ENCODE data around the gene OSBP. TPM values are rescaled to one million over a fixed set of nuclear protein-coding genes. Genes with fewer than 3 reads are reported as not detected.

OSBP gene
- total and polyA plus RNA-seq, 2 donors (not counting 3 experiments of a cell fraction or from before 2014, with no cell fraction given), result 14.2 to 37.5 TPM

DNA sequence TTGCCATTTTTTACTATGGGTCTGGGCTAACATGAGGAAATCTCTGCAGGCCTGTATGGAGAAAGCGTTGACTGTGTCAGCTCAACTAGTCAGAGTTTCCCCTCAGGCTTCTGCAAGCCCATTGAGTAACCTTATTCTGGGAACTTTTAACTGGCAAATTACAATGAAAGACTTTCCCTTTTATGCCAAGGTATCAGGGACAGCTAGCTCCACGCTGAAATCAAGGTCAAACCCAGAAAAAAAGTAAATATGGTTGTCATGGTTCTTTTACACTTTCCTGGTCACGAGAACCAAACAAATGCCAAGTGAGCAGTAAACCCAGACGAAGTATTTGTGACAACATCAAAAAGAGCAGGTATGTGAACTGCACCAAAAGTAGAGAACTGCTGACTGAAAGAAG lies 13.8 kb downstream of the OSBP start:
- no peaks in the 10 kb centered on the region for H4K20me1 ChIP-seq (replicated peaks; ENCODE audit: control insufficient read depth, extremely low read depth, insufficient read depth, low read length)
- TF ChIP-seq GATA2 (IDR thresholded peaks at IDR 0.05; ENCODE audit: insufficient read depth, insufficient read length, low read depth, low read length), result no peak
- no peak for TF ChIP-seq EZH2 (IDR thresholded peaks at IDR 0.05; ENCODE audit: borderline replicate concordance, low read depth, low read length, severe bottlenecking)
- TF ChIP-seq POLR2A (IDR thresholded peaks at IDR 0.05; ENCODE audit: low read depth, low read length), result no peak
- no peak for TF ChIP-seq JUN (IDR thresholded peaks at IDR 0.05; ENCODE audit: borderline replicate concordance, insufficient read depth, insufficient read length, low read depth)
- no peak for TF ChIP-seq FOS (IDR thresholded peaks at IDR 0.05; ENCODE audit: borderline replicate concordance, insufficient read depth, low read length)
- TF ChIP-seq POLR2AphosphoS5 (IDR thresholded peaks at IDR 0.05; ENCODE audit: insufficient read depth, low read depth, low read length), result no peak
- TF ChIP-seq, protein P1, sequence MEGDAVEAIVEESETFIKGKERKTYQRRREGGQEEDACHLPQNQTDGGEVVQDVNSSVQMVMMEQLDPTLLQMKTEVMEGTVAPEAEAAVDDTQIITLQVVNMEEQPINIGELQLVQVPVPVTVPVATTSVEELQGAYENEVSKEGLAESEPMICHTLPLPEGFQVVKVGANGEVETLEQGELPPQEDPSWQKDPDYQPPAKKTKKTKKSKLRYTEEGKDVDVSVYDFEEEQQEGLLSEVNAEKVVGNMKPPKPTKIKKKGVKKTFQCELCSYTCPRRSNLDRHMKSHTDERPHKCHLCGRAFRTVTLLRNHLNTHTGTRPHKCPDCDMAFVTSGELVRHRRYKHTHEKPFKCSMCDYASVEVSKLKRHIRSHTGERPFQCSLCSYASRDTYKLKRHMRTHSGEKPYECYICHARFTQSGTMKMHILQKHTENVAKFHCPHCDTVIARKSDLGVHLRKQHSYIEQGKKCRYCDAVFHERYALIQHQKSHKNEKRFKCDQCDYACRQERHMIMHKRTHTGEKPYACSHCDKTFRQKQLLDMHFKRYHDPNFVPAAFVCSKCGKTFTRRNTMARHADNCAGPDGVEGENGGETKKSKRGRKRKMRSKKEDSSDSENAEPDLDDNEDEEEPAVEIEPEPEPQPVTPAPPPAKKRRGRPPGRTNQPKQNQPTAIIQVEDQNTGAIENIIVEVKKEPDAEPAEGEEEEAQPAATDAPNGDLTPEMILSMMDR (IDR thresholded peaks at IDR 0.05; ENCODE audit: extremely low read depth in 1 of 2, insufficient read depth in 1 of 2, low read depth in 1 of 2, low read length in 2 of 2), result no peak
- no peak for DNase-seq (ENCODE audit: low read depth, low spot score)
- no peaks in the 10 kb centered on the region for H3K4me1 ChIP-seq (ENCODE audit: control insufficient read depth, extremely low read depth, insufficient read depth, low read length)
- ChIA-PET CTCF (no interaction called here), POLR2A (no interaction called here)
- H3K36me3 ChIP-seq (ENCODE audit: control insufficient read depth in 2 of 2, extremely low read depth in 1 of 2, insufficient read depth in 2 of 2, low read length in 2 of 2), result peaks cover 33 to 41% of the 10 kb centered on the region in 2 experiments
- intact Hi-C loops (cut with micrococcal nuclease), result no loop called here
- no peaks in the 10 kb centered on the region for H3K9me1 ChIP-seq (replicated peaks; ENCODE audit: control insufficient read depth, extremely low read depth, insufficient read depth, low read length)
- no peak overlapping the region for H2AFZ ChIP-seq (ENCODE audit: low read depth, low read length)
- H3K79me2 ChIP-seq (ENCODE audit: control insufficient read depth, insufficient read depth, low read length), result peaks cover 12% of the 10 kb centered on the region
- H3K27me3 ChIP-seq (ENCODE audit: control insufficient read depth in 2 of 2, insufficient read depth in 2 of 2, low read length in 2 of 2), result no peaks in the 10 kb centered on the region
- no peak overlapping the region for H3K9ac ChIP-seq (replicated peaks; ENCODE audit: extremely low read depth, insufficient read depth, low read length)
- dilution Hi-C loops (cut with MboI; ENCODE audit: extremely low pct_ligation_motif_present, low sequenced_read_pairs), result no loop called here
- no TSS peak for BruUV-seq (replicated peaks)
- H3K4me3 ChIP-seq (replicated peaks in 1 of 3; ENCODE audit: insufficient read depth in 1 of 3, low read depth in 1 of 3, low read length in 3 of 3), result no peak overlapping the region
- no peaks in the 10 kb centered on the region for H3K9me3 ChIP-seq (replicated peaks; ENCODE audit: control insufficient read depth, insufficient read depth, low read length)
- no peak for FAIRE-seq
- no peak overlapping the region for H3K4me2 ChIP-seq (ENCODE audit: insufficient read depth, low read length)
- no peak overlapping the region for H3K27ac ChIP-seq (ENCODE audit: insufficient read depth, low read depth, low read length)
